ENCODE data around the gene CYB561.
"Not testable (repeated sequence)": the region's sequence is repeated elsewhere in the genome, so short reads cannot be mapped to it uniquely, and the experiment has no call there.

CYB561 gene

DNA sequence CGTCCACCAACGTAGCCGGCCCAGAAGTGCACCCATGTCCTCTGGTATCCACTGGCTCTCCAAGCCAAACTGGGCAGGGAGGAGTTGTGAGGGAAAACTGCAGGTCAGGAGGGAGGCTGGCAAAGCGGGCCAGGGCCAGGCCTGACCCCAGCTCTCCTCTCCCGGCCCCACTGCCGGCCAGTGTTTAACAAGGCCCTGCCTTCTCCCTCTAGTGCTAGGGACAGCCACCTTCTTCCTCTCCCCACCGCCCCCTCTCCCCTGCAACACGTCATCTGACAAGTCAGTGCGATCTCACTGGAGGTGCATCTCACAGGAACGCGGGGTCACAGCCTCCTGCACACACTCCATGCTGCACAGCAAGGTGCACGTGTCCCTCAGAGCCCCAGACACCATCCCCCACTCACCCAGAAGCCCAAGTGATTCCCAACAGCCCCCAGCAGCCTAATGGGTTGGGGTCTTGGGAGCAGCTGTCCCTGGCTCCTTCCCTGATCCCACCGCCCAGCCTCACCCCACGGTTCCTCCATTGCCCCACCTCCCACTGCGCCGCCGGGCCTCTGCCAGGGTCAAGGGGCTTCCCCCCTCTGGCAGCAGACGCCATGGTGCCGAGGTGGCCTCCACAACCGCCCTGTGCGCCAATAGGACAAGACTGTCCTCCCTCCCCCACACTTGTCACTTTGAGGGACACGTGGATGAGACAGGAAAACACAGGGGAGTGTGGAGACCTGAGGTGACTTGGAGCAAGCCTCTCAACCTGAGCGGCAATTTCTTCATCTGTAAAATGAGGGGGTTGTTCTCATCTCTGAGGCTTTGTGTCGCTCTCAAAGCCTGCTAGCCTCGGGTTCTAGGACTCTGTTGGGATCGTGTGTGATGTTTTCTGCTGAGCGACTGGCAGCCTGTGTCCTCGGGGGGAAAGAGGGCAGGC, 29.6 kb upstream of the CYB561 start:
- TF ChIP-seq, protein P1, sequence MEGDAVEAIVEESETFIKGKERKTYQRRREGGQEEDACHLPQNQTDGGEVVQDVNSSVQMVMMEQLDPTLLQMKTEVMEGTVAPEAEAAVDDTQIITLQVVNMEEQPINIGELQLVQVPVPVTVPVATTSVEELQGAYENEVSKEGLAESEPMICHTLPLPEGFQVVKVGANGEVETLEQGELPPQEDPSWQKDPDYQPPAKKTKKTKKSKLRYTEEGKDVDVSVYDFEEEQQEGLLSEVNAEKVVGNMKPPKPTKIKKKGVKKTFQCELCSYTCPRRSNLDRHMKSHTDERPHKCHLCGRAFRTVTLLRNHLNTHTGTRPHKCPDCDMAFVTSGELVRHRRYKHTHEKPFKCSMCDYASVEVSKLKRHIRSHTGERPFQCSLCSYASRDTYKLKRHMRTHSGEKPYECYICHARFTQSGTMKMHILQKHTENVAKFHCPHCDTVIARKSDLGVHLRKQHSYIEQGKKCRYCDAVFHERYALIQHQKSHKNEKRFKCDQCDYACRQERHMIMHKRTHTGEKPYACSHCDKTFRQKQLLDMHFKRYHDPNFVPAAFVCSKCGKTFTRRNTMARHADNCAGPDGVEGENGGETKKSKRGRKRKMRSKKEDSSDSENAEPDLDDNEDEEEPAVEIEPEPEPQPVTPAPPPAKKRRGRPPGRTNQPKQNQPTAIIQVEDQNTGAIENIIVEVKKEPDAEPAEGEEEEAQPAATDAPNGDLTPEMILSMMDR (conservative IDR thresholded peaks at IDR 0.05; ENCODE audit: low read depth, low read length), result no peak
- no peak for DNase-seq (ENCODE audit: low read depth)
- no peak overlapping the region for H3K4me3 ChIP-seq (ENCODE audit: low read depth, low read length)

DNA sequence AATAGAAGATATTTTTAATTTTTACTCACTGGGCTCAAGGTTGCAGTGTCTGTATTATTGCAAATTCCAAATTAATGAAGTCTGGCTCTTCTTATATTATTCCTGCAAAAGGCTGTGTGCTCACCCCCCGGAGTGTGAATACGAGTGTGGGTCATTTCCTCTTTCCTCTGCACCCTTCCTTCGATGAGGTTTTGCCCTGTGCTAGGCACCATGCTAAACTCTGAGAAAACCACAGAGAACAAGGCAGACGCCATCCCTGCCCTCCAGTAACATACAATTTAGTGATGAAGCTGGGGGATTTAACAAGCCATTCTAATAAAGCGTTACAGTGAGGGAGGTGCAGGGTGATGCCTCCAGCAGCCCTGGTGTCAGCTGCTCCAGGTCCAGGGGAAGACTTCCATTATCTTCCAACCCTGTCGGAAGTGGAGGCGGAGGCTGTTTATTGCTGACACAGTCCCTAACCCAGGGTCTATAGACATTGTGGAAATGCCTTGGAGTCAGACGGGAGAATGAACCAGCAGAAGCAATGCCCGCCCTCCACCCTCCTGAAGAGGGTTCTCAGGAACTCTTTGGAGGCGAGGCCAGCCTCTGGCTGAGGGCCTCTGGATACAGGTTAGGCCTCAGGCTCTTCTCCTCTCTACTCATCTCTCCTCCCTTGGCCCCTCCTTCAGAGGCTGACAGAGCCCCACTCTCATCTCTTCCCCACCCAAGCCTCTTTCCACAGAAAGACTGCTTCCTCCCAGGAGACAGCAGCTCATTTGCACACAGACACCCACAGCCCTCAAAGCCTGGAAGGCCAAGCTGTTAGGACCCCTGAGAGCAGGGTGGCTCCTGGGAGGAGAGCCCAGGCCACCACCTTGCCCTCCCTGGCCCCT, 28.7 kb upstream of the CYB561 start:
- DNase-seq (ENCODE audit: low read depth), result no peak
- TF ChIP-seq, protein P1 (conservative IDR thresholded peaks at IDR 0.05; ENCODE audit: low read depth, low read length), result no peak
- no peak overlapping the region for H3K4me3 ChIP-seq (ENCODE audit: low read depth, low read length)

DNA sequence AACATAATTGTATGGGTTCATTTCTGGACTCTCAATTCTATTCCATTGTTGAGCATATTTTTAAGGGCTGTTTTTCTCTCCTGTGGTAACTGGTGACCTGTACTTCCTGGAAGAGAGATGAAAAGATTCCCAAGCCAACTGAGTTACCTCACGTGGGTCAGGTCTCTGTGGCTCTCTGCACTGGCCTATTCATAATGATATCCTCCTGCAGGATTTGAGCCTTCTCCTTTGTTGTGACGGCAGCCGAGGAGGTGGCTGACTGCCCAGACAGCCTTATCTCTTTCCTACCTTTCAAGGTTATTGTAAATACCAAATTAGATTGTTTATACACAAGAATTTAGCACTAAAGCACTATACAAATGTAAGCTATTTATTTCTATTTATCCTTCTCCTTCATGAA, 28.1 kb upstream of the CYB561 start:
- TF ChIP-seq, protein P1 (conservative IDR thresholded peaks at IDR 0.05; ENCODE audit: low read depth, low read length), result no peak
- H3K4me3 ChIP-seq (ENCODE audit: low read depth, low read length), result no peak overlapping the region
- DNase-seq (ENCODE audit: low read depth), result peak; percentile 53

DNA sequence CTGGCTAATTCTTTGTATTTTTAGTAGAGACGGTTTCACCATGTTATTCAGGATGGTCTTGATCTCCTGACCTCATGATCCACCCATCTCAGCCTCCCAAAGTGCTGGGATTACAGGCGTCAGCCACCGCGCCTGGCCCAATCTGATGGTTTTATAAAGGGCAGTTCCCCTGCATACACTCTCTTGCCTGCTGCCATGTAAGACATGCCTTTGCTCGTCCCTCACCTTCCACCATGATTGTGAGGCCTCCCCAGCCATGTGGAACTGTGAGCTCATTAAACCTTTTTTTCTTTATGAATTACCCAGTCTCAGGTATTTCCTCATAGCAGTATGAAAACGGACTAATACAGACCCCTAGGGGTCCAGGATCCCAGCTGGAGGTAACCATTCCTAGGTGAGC, 22.0 kb upstream of the CYB561 start:
- H3K4me3 ChIP-seq (ENCODE audit: low read depth, low read length), result not testable (repeated sequence)

DNA sequence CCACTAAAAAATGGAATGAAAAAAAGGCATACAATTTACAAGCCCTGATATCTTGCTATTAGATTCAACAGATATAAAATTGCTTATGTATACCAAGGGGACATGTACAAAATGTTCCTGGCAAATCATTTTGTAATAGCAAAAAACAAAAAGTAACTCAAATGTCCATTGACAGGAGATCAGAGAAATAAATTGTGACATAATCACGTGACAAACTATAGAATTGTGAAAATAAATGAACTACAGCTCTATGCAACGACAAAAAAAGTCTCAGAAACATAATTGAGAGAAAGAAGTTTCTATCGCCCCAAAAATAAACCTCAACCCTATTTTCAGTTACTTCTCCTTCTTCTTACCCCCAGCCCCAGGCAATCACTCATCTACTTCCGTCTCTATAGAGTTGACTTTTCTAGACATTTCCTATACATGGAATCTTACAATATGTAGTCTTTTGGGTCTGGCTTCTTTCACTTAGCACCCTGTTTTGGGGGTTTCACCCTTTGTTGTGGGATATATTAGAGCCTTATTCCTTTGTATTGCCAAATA, 18.7 kb upstream of the CYB561 start:
- H3K4me3 ChIP-seq (ENCODE audit: low read depth, low read length), result no peak overlapping the region
- TF ChIP-seq, protein P1 (conservative IDR thresholded peaks at IDR 0.05; ENCODE audit: low read depth, low read length), result no peak
- no peak for DNase-seq (ENCODE audit: low read depth)

More for the DNA sequence above, 22.0 kb upstream of the CYB561 start:
- DNase-seq (ENCODE audit: low read depth), result not testable (repeated sequence)

DNA sequence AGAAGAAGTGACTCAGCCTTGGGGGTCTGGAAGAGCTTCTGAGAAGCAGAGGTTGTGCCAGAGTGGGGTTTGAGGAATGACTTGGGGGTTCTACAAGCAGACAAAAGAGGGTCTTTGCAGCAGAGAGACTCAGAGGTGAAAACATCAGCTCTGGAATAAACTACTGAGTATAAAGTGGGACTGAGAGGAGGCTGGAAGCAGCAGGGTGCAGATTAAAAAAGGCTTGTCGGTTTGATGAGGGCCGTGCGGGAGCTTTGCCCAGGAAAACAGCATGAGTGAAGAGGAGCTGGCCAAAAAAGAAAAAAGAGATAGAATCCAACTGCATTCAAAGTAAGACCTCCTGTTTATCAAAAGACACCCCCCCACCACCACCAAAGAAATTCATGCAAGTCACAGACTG, 17.7 kb upstream of the CYB561 start:
- TF ChIP-seq, protein P1 (conservative IDR thresholded peaks at IDR 0.05; ENCODE audit: low read depth, low read length), result no peak
- no peak overlapping the region for H3K4me3 ChIP-seq (ENCODE audit: low read depth, low read length)
- DNase-seq (ENCODE audit: low read depth), result no peak

DNA sequence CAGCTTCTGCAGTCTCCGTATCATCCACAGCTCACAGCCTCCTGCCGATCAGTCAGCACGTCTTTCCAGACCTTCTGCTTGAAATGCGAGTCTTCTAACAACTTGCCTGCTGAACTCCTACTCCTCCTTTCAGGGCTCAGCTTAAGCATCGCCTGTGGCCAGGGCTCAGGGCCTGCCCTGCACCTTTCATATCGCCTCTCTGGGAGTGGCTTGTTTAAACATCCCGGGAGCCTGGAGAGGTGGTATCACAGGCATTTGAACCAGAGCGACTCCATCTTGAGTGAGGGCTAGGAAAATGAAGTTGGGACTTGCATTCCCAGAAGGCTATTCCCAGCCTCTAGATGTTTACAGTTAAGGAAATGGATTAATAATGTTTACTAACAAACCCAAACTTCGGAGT, 13.9 kb upstream of the CYB561 start:
- DNase-seq (ENCODE audit: low read depth), result no peak
- TF ChIP-seq, protein P1 (conservative IDR thresholded peaks at IDR 0.05; ENCODE audit: low read depth, low read length), result no peak
- no peak overlapping the region for H3K4me3 ChIP-seq (ENCODE audit: low read depth, low read length)

All from choroid plexus epithelial cell (primary cell).